H1 (cell line): ENCODE results near the gene OR2F2. TPM values are rescaled to one million over a fixed set of nuclear protein-coding genes. Genes with fewer than 3 reads are reported as not detected.

ENCODE experiments used
- CTCF ChIA-PET: fragments of 300-600 bp; sonication (Branson Sonifier 250); formaldehyde crosslinking; loops from one replicate; lab custom pipeline; 2021; ENCODE audit not compliant: partially characterized antibody; lab: Charles Lee
- POLR2A ChIA-PET: fragments of 300-600 bp; sonication (Branson Sonifier 250); formaldehyde crosslinking; loops from one replicate; lab custom pipeline; 2021; ENCODE audit warnings: inconsistent platforms; ENCODE audit not compliant: partially characterized antibody; lab: Charles Lee
- DNase-seq, 2 experiments: peaks; one replicate each; pipeline versions ENCODE4 v3.0.0 to v3.0.0-alpha.2; 2010 to 2022; ENCODE audit warnings: low spot score in 2 of 2, low read depth in 1 of 2, mixed read lengths in 1 of 2
- FAIRE-seq: peaks from 2 replicates; lab custom pipeline; 2011; peaks lifted over from hg19 to GRCh38; lab: Jason Lieb, UNC
- H2AFZ ChIP-seq: 2 replicates; pipeline ENCODE4 v1.8.1; 2012; ENCODE audit warnings: low read length, inconsistent platforms
- H2AK5ac ChIP-seq: 2 replicates; pipeline ENCODE4 v1.6.1; 2013; ENCODE audit warnings: low read depth, low read length
- H2BK120ac ChIP-seq: replicated peaks from 2 replicates; pipeline ENCODE3; 2013; ENCODE audit warnings: low read depth, low read length, inconsistent platforms
- H2BK12ac ChIP-seq: 2 replicates; pipeline ENCODE4 v1.6.1; 2013; ENCODE audit warnings: low read depth, low read length
- H2BK15ac ChIP-seq: 2 replicates; pipeline ENCODE4 v1.6.1; 2013; ENCODE audit warnings: low read length
- H2BK20ac ChIP-seq: 2 replicates; pipeline ENCODE4 v1.6.1; 2013; ENCODE audit warnings: low read length
- H2BK5ac ChIP-seq: 2 replicates; pipeline ENCODE4 v1.6.1; 2013; ENCODE audit warnings: low read depth, low read length
- H3K14ac ChIP-seq: 2 replicates; pipeline ENCODE4 v1.6.1; 2013; ENCODE audit warnings: inconsistent platforms; ENCODE audit not compliant: insufficient read length
- H3K18ac ChIP-seq: 2 replicates; pipeline ENCODE4 v1.6.1; 2013; ENCODE audit warnings: low read length; ENCODE audit errors: extremely low read depth
- H3K23ac ChIP-seq: 2 replicates; pipeline ENCODE4 v1.6.1; 2013; ENCODE audit warnings: inconsistent platforms; ENCODE audit not compliant: insufficient read length
- H3K23me2 ChIP-seq: 2 replicates; pipeline ENCODE4 v1.6.1; 2013; ENCODE audit warnings: low read depth, low read length
- H3K27ac ChIP-seq: 2 replicates; pipeline ENCODE4 v1.6.1; 2011; ENCODE audit warnings: low read depth, low read length, inconsistent platforms
- H3K27me3 ChIP-seq, 4 experiments: replicated peaks in 1 of 4; 1 replicate in 1 of 4; 2 replicates in 3 of 4; pipeline versions ENCODE4 v1.6.1 to v1.8.1; 2011 to 2013; ENCODE audit warnings: low read length in 3 of 4, mild to moderate bottlenecking in 3 of 4, inconsistent platforms in 2 of 4, mixed read lengths in 2 of 4, moderate library complexity in 1 of 4; ENCODE audit not compliant: control insufficient read depth in 3 of 4, insufficient read depth in 3 of 4; ENCODE audit errors: extremely low read depth in 1 of 4
- H3K36me3 ChIP-seq, 4 experiments: 2 replicates each; pipeline versions ENCODE4 v1.6.1 to v1.8.1; 2011 to 2013; ENCODE audit warnings: mild to moderate bottlenecking in 4 of 4, low read length in 3 of 4, moderate library complexity in 2 of 4, control low read depth in 1 of 4, inconsistent platforms in 1 of 4; ENCODE audit not compliant: insufficient read depth in 4 of 4, control insufficient read depth in 2 of 4
- H3K4ac ChIP-seq: replicated peaks from 2 replicates; pipeline ENCODE3; 2013; ENCODE audit warnings: low read length, low read depth, mixed read lengths, inconsistent platforms; ENCODE audit not compliant: insufficient read length
- H3K4me1 ChIP-seq, 4 experiments: replicated peaks in 1 of 4; 1 replicate in 1 of 4; 2 replicates in 3 of 4; pipeline versions ENCODE4 v1.6.1 to v1.8.1; 2011 to 2013; ENCODE audit warnings: low read length in 3 of 4, inconsistent platforms in 2 of 4, mixed read lengths in 1 of 4; ENCODE audit not compliant: insufficient read depth in 4 of 4, control insufficient read depth in 3 of 4
- H3K4me2 ChIP-seq, 2 experiments: 2 replicates each; pipeline versions ENCODE4 v1.6.1 to v1.8.1; 2011 to 2013; ENCODE audit warnings: low read depth in 2 of 2, low read length in 2 of 2, control low read depth in 1 of 2, inconsistent platforms in 1 of 2, mild to moderate bottlenecking in 1 of 2; ENCODE audit not compliant: insufficient read depth in 1 of 2
- H3K4me3 ChIP-seq, 4 experiments: fragments of 200-600, 300-600 bp in 1 of 4; sonication (generic), shearing (Covaris generic), sonication (Bioruptor Twin) in 1 of 4; 2 replicates each; pipeline versions ENCODE4 v1.5.1 to v1.8.1; 2011 to 2016; ENCODE audit warnings: low read length in 4 of 4, low read depth in 3 of 4, control low read depth in 2 of 4, inconsistent platforms in 2 of 4, mild to moderate bottlenecking in 2 of 4, mixed read lengths in 1 of 4, moderate library complexity in 1 of 4; ENCODE audit not compliant: insufficient read depth in 2 of 4; ENCODE audit errors: extremely low read depth in 1 of 4
- H3K56ac ChIP-seq: replicated peaks from 2 replicates; pipeline ENCODE3; 2013; ENCODE audit warnings: low read depth, mild to moderate bottlenecking, mixed read lengths, low read length, inconsistent platforms; ENCODE audit not compliant: insufficient read length
- H3K79me1 ChIP-seq: 2 replicates; pipeline ENCODE4 v1.6.1; 2013; ENCODE audit warnings: low read depth, low read length, control low read depth
- H3K79me2 ChIP-seq, 2 experiments: 2 replicates each; pipeline versions ENCODE4 v1.6.1 to v1.8.1; 2012 to 2013; ENCODE audit warnings: low read length in 2 of 2, mild to moderate bottlenecking in 2 of 2, inconsistent platforms in 1 of 2; ENCODE audit not compliant: insufficient read depth in 2 of 2, control insufficient read depth in 1 of 2
- H3K9ac ChIP-seq, 4 experiments: replicated peaks in 1 of 4; 1 replicate in 1 of 4; 2 replicates in 3 of 4; pipeline versions ENCODE4 v1.6.1 to v1.8.1; 2011 to 2013; ENCODE audit warnings: low read depth in 3 of 4, low read length in 3 of 4, control low read depth in 2 of 4, mild to moderate bottlenecking in 2 of 4, moderate library complexity in 2 of 4, inconsistent platforms in 1 of 4; ENCODE audit errors: extremely low read depth in 1 of 4
- H3K9me3 ChIP-seq, 2 experiments: 2 replicates each; pipeline versions ENCODE4 v1.6.1 to v1.8.1; 2012 to 2013; ENCODE audit warnings: mild to moderate bottlenecking in 2 of 2, moderate library complexity in 2 of 2, control low read depth in 1 of 2, inconsistent platforms in 1 of 2, low read depth in 1 of 2, low read length in 1 of 2, mixed read lengths in 1 of 2; ENCODE audit not compliant: insufficient read depth in 2 of 2
- H4K20me1 ChIP-seq, 2 experiments: replicated peaks in 1 of 2; 2 replicates each; pipeline versions ENCODE3 to v1.8.1; 2011 to 2013; ENCODE audit warnings: inconsistent platforms in 2 of 2, low read length in 2 of 2, mild to moderate bottlenecking in 1 of 2; ENCODE audit not compliant: insufficient read depth in 2 of 2, control insufficient read depth in 1 of 2
- H4K5ac ChIP-seq: 2 replicates; pipeline ENCODE4 v1.6.1; 2013; ENCODE audit warnings: low read length, low read depth, mixed read lengths, inconsistent platforms; ENCODE audit not compliant: insufficient read length
- H4K8ac ChIP-seq: 2 replicates; pipeline ENCODE4 v1.8.0; 2013; ENCODE audit warnings: mild to moderate bottlenecking, moderate library complexity, low read length, inconsistent platforms; ENCODE audit not compliant: insufficient read depth; ENCODE audit errors: extremely low read depth
- H4K91ac ChIP-seq: replicated peaks from 2 replicates; pipeline ENCODE3; 2013; ENCODE audit warnings: low read length, mixed read lengths, inconsistent platforms; ENCODE audit not compliant: insufficient read length
- KDM5A ChIP-seq: fragments of 200-600 bp; IDR thresholded peaks from 2 replicates; pipeline ENCODE4 v1.7.1; 2012; ENCODE audit warnings: mild to moderate bottlenecking, low read length, inconsistent platforms, mixed read lengths
- RXRA ChIP-seq: IDR thresholded peaks from 2 replicates; pipeline ENCODE4 v1.6.1; 2011; ENCODE audit warnings: low read depth, mild to moderate bottlenecking, low read length, moderate library complexity; ENCODE audit not compliant: insufficient read depth
- TBP ChIP-seq: IDR thresholded peaks from 2 replicates; pipeline ENCODE4 v1.6.1; 2011; ENCODE audit warnings: low read depth, low read length, improper control_type of control experiment
- YY1 ChIP-seq: IDR thresholded peaks from 2 replicates; pipeline ENCODE4 v1.6.1; 2011; ENCODE audit warnings: low read depth, mild to moderate bottlenecking, low read length
- WGBS, 2 experiments: shearing (Covaris generic) in 1 of 2; methylation state at CpG; one replicate each; pipeline versions ENCODE4 v1.1.6 to v1.1.7; 2013 to 2015; ENCODE audit warnings: low lambda C conversion rate in 2 of 2, mixed read lengths in 2 of 2, inconsistent platforms in 1 of 2, low coverage in 1 of 2, missing lambda C conversion rate in 1 of 2; ENCODE audit not compliant: insufficient replicate concordance in 2 of 2, insufficient coverage in 1 of 2, insufficient read length in 1 of 2; ENCODE audit errors: extremely low coverage in 1 of 2, missing lambda C conversion rate in 1 of 2; 5-methylcytosine and 5-hydroxymethylcytosine counted together
- polyA plus RNA-seq, 7 experiments: library from polyadenylated mRNA; depleted of rRNA in 3 of 7; stranded (reverse) in 5 of 7; unstranded in 2 of 7; fragments of >200 nt in 5 of 7; fragments of 200-250 nt in 2 of 7; gene quantifications; 1 replicate in 5 of 7; 2 replicates in 1 of 7; 4 replicates in 1 of 7; pipeline versions ENCODE4 v1.2.1 to v1.2.3, GENCODE V29; 2011 to 2013; ENCODE audit warnings: missing spikeins in 2 of 7, mixed read lengths in 2 of 7
- total RNA-seq: library from RNA; stranded (reverse); fragmentation: NEBNext Ultra II Directional; extraction: Animal tissue kit (Norgen Biotek cat#: 25700); gene quantifications from 2 replicates; pipeline ENCODE4 v1.2.1, GENCODE V29; 2021
- TF ChIP-seq, protein P1 (sequence below): IDR thresholded peaks from 2 replicates; pipeline ENCODE4 v1.6.1; 2012; ENCODE audit warnings: inconsistent platforms

OR2F2 gene
- total and polyA plus RNA-seq, 2 of the 8 experiments (the other 6 are each of a cell fraction or from before 2014, with no cell fraction given), result not detected

DNA sequence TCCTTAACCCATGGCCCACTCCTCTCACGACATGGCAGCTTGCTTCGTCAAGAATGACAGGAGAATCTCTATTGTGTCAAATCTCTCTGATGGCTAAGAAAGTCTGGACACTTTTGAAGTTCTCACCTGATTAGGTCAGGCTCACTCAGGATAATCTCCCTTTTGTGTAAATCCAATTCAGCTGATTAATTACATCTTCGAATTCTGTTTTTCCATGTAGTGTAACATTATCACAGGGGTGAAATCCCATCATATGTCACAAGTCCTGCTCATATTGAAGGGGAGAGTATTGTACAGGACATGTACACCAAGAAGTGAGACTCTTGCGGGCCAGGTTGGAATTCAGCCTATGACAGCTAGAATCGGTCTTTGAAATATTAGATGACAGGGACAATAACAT lies 48.9 kb downstream of the OR2F2 start:
- no peak overlapping the region for H2AFZ ChIP-seq
- no peak overlapping the region for H3K4me3 ChIP-seq
- no peak overlapping the region for H2BK5ac ChIP-seq
- H3K23me2 ChIP-seq, result no peaks in the 10 kb centered on the region
- no peaks in the 10 kb centered on the region for H3K36me3 ChIP-seq
- no peak overlapping the region for H2AK5ac ChIP-seq
- H3K4me1 ChIP-seq, result no peaks in the 10 kb centered on the region
- no peaks in the 10 kb centered on the region for H3K27me3 ChIP-seq
- no peak overlapping the region for H2BK20ac ChIP-seq
- H3K79me1 ChIP-seq, result no peaks in the 10 kb centered on the region
- no peak overlapping the region for H2BK120ac ChIP-seq
- peaks cover 0 to 1% of the 10 kb centered on the region in 2 experiments; a peak in 1 of 4 replicates for H3K9me3 ChIP-seq
- CTCF ChIA-PET, result interaction anchor here (5.1 kb wide), 1 partner anchor 8 kb away, joined by 20 read pairs; no protein-coding TSS in a partner anchor
- POLR2A ChIA-PET, result no interaction called here
- no peak overlapping the region for H3K14ac ChIP-seq
- H3K4me2 ChIP-seq, result no peak overlapping the region
- no peak overlapping the region for H4K8ac ChIP-seq
- H3K27ac ChIP-seq, result no peak overlapping the region
- H4K20me1 ChIP-seq, result no peaks in the 10 kb centered on the region
- H3K4ac ChIP-seq, result no peak overlapping the region
- FAIRE-seq (no peak), DNase-seq (no peak)
- no peak overlapping the region for H4K91ac ChIP-seq
- no peak overlapping the region for H4K5ac ChIP-seq
- H2BK12ac ChIP-seq, result no peak overlapping the region
- no peak overlapping the region for H2BK15ac ChIP-seq
- 94% methylated on average over 5 of the region's 5 CpGs; no CpG with 5 or more reads in 1 of the 2 experiments for WGBS, 2 experiments
- TF ChIP-seq TBP, result no peak
- TF ChIP-seq YY1, result no peak
- TF ChIP-seq KDM5A, result no peak
- TF ChIP-seq RXRA, result no peak
- TF ChIP-seq, protein P1, sequence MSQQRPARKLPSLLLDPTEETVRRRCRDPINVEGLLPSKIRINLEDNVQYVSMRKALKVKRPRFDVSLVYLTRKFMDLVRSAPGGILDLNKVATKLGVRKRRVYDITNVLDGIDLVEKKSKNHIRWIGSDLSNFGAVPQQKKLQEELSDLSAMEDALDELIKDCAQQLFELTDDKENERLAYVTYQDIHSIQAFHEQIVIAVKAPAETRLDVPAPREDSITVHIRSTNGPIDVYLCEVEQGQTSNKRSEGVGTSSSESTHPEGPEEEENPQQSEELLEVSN, result no peak
- H3K56ac ChIP-seq, result no peak overlapping the region
- H3K18ac ChIP-seq, result no peak overlapping the region
- H3K9ac ChIP-seq, result no peak overlapping the region
- H3K79me2 ChIP-seq, result no peaks in the 10 kb centered on the region
- H3K23ac ChIP-seq, result no peak overlapping the region
